ENCODE data around the gene RYR2.
A peak's percentile ranks its signal among the peaks of the same experiment; 100 is the strongest.

The RYR2 gene

DNA sequence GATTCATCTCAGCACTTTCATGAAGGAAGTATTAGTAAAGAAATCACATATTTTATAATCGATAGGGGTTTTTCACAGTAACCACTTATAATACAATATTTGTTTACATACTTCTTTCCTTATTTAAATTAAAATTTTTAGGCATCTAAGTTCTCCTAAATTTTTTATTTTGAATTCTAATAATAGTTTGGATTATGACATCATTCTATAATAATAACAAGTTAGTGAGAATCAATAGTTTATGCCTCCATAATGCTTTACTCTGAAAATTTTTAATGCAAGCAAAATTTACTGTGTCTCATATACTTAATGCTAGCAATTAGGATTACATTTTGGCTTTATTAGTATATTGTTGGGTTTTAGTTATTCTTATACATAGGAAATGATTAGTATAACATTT lies 596.6 kb downstream of the RYR2 start:
- Histone ChIP-seq H3K9me3 (peaks cover 4% of the 10 kb centered on the region; the same call in 1 of the 2 replicates), H3K4me1 (no peaks in the 10 kb centered on the region; the same call in 1 of the 2 replicates), H3K36me3 (no peaks in the 10 kb centered on the region), H4K20me1 (no peaks in the 10 kb centered on the region), H3K27me3 (no peaks in the 10 kb centered on the region), H3K27ac (no peak overlapping the region), H3K4me2 (no peak overlapping the region), H3K4me3 (no peak overlapping the region), H3K9ac (no peak overlapping the region)
- TF ChIP-seq Cebpa-rat (IDR thresholded peaks at IDR 0.05) = no peak

DNA sequence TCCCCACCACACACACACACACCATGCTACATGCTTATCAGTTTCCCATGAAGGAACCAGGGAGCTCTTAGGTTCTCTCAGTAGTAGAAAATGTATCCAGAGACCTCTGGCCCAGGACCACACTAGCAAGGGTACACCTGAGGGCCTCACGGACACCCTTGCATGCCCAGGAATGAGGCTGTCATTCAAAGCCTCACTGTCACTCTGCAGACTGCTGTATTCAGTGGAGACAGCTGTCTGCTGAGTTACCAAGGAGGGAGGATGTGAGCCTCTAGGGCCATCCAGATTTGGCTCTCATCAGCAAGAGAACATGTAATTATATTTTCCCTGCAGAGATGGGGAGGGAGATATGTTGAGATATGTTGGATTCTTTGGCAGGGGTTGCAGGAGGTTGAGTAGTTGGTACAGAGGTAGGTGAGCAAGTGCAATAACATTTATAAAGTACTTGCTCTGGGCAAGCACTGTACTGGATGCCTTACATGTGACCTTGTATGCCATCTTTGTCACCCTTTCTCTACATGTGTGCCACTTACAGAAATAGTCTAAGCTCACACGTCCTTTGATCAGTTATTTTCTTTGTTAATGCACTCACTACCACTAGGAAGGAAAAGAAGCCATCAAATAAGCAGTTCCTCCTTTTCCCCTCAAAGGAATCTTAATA lies 598.2 kb downstream of the RYR2 start:
- Histone ChIP-seq H4K20me1 (no peaks in the 10 kb centered on the region), H3K27me3 (no peaks in the 10 kb centered on the region), H3K4me2 (no peak overlapping the region), H3K4me1 (no peaks in the 10 kb centered on the region; the same call in 1 of the 2 replicates), H3K27ac (no peak overlapping the region), H3K4me3 (no peak overlapping the region), H3K9ac (no peak overlapping the region), H3K9me3 (no peaks in the 10 kb centered on the region), H3K36me3 (no peaks in the 10 kb centered on the region)
- no peak for TF ChIP-seq Cebpa-rat (IDR thresholded peaks at IDR 0.05)

GRCh38 chr1:237640966-237641365 lies 599.0 kb downstream of the RYR2 start:
- no peaks in the 10 kb centered on the region for H3K9me3 ChIP-seq
- no peaks in the 10 kb centered on the region for H3K36me3 ChIP-seq
- no peak overlapping the region for H3K4me2 ChIP-seq
- TF ChIP-seq Cebpa-rat (IDR thresholded peaks at IDR 0.05) = no peak
- H4K20me1 ChIP-seq = no peaks in the 10 kb centered on the region
- no peak overlapping the region for H3K27ac ChIP-seq
- H3K27me3 ChIP-seq = no peaks in the 10 kb centered on the region
- H3K4me3 ChIP-seq = no peak overlapping the region
- no peak overlapping the region for H3K9ac ChIP-seq
- no peaks in the 10 kb centered on the region; the same call in 1 of the 2 replicates for H3K4me1 ChIP-seq

- TF ChIP-seq Cebpa-rat (IDR thresholded peaks at IDR 0.05) = no peak
- Histone ChIP-seq H3K27ac (no peak overlapping the region; the same call in 1 of the 2 replicates), H3K4me2 (peak overlapping the region; percentile 53), H3K4me1 (peaks cover 17% of the 10 kb centered on the region), H3K4me3 (no peak overlapping the region), H3K36me3 (no peaks in the 10 kb centered on the region), H4K20me1 (no peaks in the 10 kb centered on the region), H3K9me3 (no peaks in the 10 kb centered on the region), H3K27me3 (no peaks in the 10 kb centered on the region), H3K9ac (no peak overlapping the region)
Measured at GRCh38 chr1:237650809-237651208, 608.8 kb downstream of the RYR2 start.

GRCh38 chr1:237655778-237656177 lies 613.8 kb downstream of the RYR2 start:
- no peak for TF ChIP-seq Cebpa-rat (IDR thresholded peaks at IDR 0.05)

GRCh38 chr1:237664348-237664747 lies 622.4 kb downstream of the RYR2 start:
- Histone ChIP-seq H3K27me3 (no peaks in the 10 kb centered on the region), H3K27ac (no peak overlapping the region), H3K9me3 (no peaks in the 10 kb centered on the region), H3K36me3 (no peaks in the 10 kb centered on the region), H3K4me1 (no peaks in the 10 kb centered on the region), H3K4me2 (no peak overlapping the region), H3K4me3 (no peak overlapping the region), H3K9ac (no peak overlapping the region), H4K20me1 (no peaks in the 10 kb centered on the region)
- no peak for TF ChIP-seq Cebpa-rat (IDR thresholded peaks at IDR 0.05)

More at GRCh38 chr1:237655778-237656177, 613.8 kb downstream of the RYR2 start:
- no peak overlapping the region for H3K9ac ChIP-seq
- H3K4me1 ChIP-seq = peaks cover 4% of the 10 kb centered on the region
- no peak overlapping the region for H3K4me2 ChIP-seq
- H3K9me3 ChIP-seq = no peaks in the 10 kb centered on the region
- H4K20me1 ChIP-seq = no peaks in the 10 kb centered on the region
- no peak overlapping the region for H3K27ac ChIP-seq
- H3K36me3 ChIP-seq = no peaks in the 10 kb centered on the region
- no peaks in the 10 kb centered on the region for H3K27me3 ChIP-seq
- H3K4me3 ChIP-seq = no peak overlapping the region

DNA sequence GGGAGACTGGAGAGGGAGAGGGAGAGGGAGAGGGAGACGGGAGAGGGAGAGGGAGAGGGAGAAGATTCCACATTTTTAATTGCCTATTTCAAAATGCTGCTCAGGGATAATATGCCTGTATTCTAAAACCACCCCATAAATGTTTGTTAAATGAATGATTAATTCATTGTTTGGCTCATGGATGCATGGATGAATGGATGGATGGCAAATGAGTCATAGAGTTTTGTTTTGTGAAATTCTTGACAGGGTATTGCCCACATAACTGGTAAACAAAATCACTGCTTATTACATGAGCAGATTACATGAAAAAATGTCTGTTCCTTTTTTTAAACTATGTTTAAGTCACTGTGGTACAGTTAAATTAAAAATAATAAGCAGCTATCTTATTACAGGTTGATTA lies 628.3 kb downstream of the RYR2 start:
- no peak for TF ChIP-seq Cebpa-rat (IDR thresholded peaks at IDR 0.05)
- Histone ChIP-seq H3K36me3 (no peaks in the 10 kb centered on the region), H3K4me2 (no peak overlapping the region), H3K9me3 (no peaks in the 10 kb centered on the region), H3K27ac (no peak overlapping the region), H3K27me3 (no peaks in the 10 kb centered on the region), H3K4me3 (no peak overlapping the region), H3K4me1 (no peaks in the 10 kb centered on the region), H4K20me1 (no peaks in the 10 kb centered on the region), H3K9ac (no peak overlapping the region)

DNA sequence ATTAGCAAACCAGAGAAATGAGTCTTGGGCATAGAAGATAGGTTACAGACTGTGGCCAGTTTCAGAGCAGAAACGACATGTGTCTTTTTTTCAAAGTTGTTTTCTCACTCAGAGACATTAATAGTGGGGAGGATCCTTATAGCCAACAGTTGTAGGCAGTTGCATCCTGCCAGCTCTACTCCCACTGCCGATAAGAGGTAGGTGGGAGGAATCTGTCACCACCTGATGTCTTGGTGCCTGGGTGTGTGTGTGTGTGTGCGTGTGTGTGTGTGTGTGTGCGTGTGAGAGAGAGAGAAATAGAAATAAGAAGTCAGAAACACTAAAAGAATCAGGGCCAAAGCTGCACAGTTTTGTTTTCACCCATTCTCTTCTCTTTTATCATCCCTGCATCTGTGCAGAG lies 629.3 kb downstream of the RYR2 start:
- no peak overlapping the region for H3K9ac ChIP-seq
- no peaks in the 10 kb centered on the region for H3K27me3 ChIP-seq
- H3K36me3 ChIP-seq = no peaks in the 10 kb centered on the region
- no peaks in the 10 kb centered on the region for H3K4me1 ChIP-seq
- H3K27ac ChIP-seq = no peak overlapping the region
- H4K20me1 ChIP-seq = no peaks in the 10 kb centered on the region
- no peaks in the 10 kb centered on the region for H3K9me3 ChIP-seq
- no peak overlapping the region for H3K4me2 ChIP-seq
- no peak for TF ChIP-seq Cebpa-rat (IDR thresholded peaks at IDR 0.05)
- H3K4me3 ChIP-seq = no peak overlapping the region

GRCh38 chr1:237671935-237672334 lies 630.0 kb downstream of the RYR2 start:
- Histone ChIP-seq H3K9ac (no peak overlapping the region), H4K20me1 (no peaks in the 10 kb centered on the region), H3K4me2 (no peak overlapping the region), H3K36me3 (no peaks in the 10 kb centered on the region), H3K9me3 (no peaks in the 10 kb centered on the region), H3K27me3 (no peaks in the 10 kb centered on the region), H3K27ac (no peak overlapping the region), H3K4me1 (no peaks in the 10 kb centered on the region), H3K4me3 (no peak overlapping the region)
- no peak for TF ChIP-seq Cebpa-rat (IDR thresholded peaks at IDR 0.05)

GRCh38 chr1:237672748-237673147 lies 630.8 kb downstream of the RYR2 start:
- Histone ChIP-seq H3K9ac (no peak overlapping the region), H4K20me1 (no peaks in the 10 kb centered on the region), H3K4me1 (no peaks in the 10 kb centered on the region), H3K9me3 (no peaks in the 10 kb centered on the region), H3K36me3 (no peaks in the 10 kb centered on the region), H3K27me3 (no peaks in the 10 kb centered on the region), H3K4me3 (no peak overlapping the region), H3K27ac (no peak overlapping the region), H3K4me2 (no peak overlapping the region)
- no peak for TF ChIP-seq Cebpa-rat (IDR thresholded peaks at IDR 0.05)

GRCh38 chr1:237673631-237674030 lies 631.6 kb downstream of the RYR2 start:
- Histone ChIP-seq H4K20me1 (no peaks in the 10 kb centered on the region), H3K9ac (no peak overlapping the region), H3K4me3 (no peak overlapping the region), H3K36me3 (no peaks in the 10 kb centered on the region), H3K4me2 (no peak overlapping the region), H3K27ac (no peak overlapping the region), H3K27me3 (no peaks in the 10 kb centered on the region), H3K4me1 (no peaks in the 10 kb centered on the region), H3K9me3 (no peaks in the 10 kb centered on the region)
- no peak for TF ChIP-seq Cebpa-rat (IDR thresholded peaks at IDR 0.05)

Data from BLaER1 (cell line).